IMR-90 (cell line): ENCODE results near the gene KDM4B. TPM values are rescaled to one million over a fixed set of nuclear protein-coding genes. Genes with fewer than 3 reads are reported as not detected.

ENCODE experiments used
- ATAC-seq: fragments of 200-7000 bp; cut with Tn5 transposase; 2 replicates; pipeline ENCODE4 v1.9.1; 2020; ENCODE audit warnings: low read depth, mild to moderate bottlenecking, moderate library complexity
- BruUV-seq: library from RNA; stranded (reverse); fragments of 400-500 nt; replicated peaks from 2 replicates; lab custom pipeline; 2021; lab: Mats Ljungman, UMichigan
- CTCF ChIA-PET: fragments of 300-600 bp; formaldehyde crosslinking; extraction: SDS; loops from one replicate; lab custom pipeline; 2021; ENCODE audit warnings: antibody characterized with exemption; lab: Yijun Ruan, JAX
- POLR2A ChIA-PET: fragments of 300-600 bp; sonication (Branson Sonifier 250); formaldehyde crosslinking; loops from one replicate; lab custom pipeline; 2022; ENCODE audit warnings: antibody characterized with exemption; ENCODE audit not compliant: unreplicated experiment; lab: Charles Lee
- DNase-seq: peaks from one replicate; pipeline ENCODE4 v3.0.0; 2013
- H2AFZ ChIP-seq: replicated peaks from 2 replicates; pipeline ENCODE3; 2013; ENCODE audit warnings: low read length, mild to moderate bottlenecking; ENCODE audit not compliant: poor library complexity
- H2AK5ac ChIP-seq: 2 replicates; pipeline ENCODE4 v1.6.1; 2013; ENCODE audit warnings: low read depth, low read length, inconsistent platforms
- H2AK9ac ChIP-seq: replicated peaks from 2 replicates; pipeline ENCODE3; 2013; ENCODE audit warnings: mild to moderate bottlenecking, low read depth, low read length, moderate library complexity; ENCODE audit not compliant: poor library complexity
- H2BK120ac ChIP-seq: 2 replicates; pipeline ENCODE4 v1.6.1; 2013; ENCODE audit warnings: low read depth, low read length, inconsistent platforms
- H2BK15ac ChIP-seq: 3 replicates; pipeline ENCODE4 v1.6.1; 2013; ENCODE audit warnings: low read depth, low read length, inconsistent platforms
- H2BK20ac ChIP-seq: 2 replicates; pipeline ENCODE4 v1.6.1; 2013; ENCODE audit warnings: low read depth, mild to moderate bottlenecking, inconsistent platforms, low read length, moderate library complexity
- H2BK5ac ChIP-seq: 2 replicates; pipeline ENCODE4 v1.6.1; 2013; ENCODE audit warnings: mild to moderate bottlenecking, low read depth, low read length, inconsistent platforms; ENCODE audit not compliant: poor library complexity, severe bottlenecking
- H3K14ac ChIP-seq: replicated peaks from 2 replicates; pipeline ENCODE4 v1.6.1; 2013; ENCODE audit warnings: low read depth, low read length, inconsistent platforms
- H3K18ac ChIP-seq: 2 replicates; pipeline ENCODE4 v1.6.1; 2013; ENCODE audit warnings: low read depth, low read length, control low read depth
- H3K23ac ChIP-seq: 2 replicates; pipeline ENCODE4 v1.6.1; 2013; ENCODE audit warnings: low read depth, low read length, inconsistent platforms
- H3K27ac ChIP-seq: 2 replicates; pipeline ENCODE4 v1.5.1; 2013; ENCODE audit warnings: mild to moderate bottlenecking, control low read depth, low read length; ENCODE audit not compliant: insufficient read depth
- H3K27me3 ChIP-seq: 2 replicates; pipeline ENCODE4 v1.6.1; 2013; ENCODE audit warnings: low read length; ENCODE audit not compliant: control insufficient read depth, insufficient read depth
- H3K36me3 ChIP-seq: 2 replicates; pipeline ENCODE4 v1.6.1; 2013; ENCODE audit warnings: low read length, mixed read lengths; ENCODE audit not compliant: control insufficient read depth, insufficient read depth
- H3K4ac ChIP-seq: 2 replicates; pipeline ENCODE4 v1.6.1; 2013; ENCODE audit warnings: low read depth, low read length, inconsistent platforms
- H3K4me1 ChIP-seq: 2 replicates; pipeline ENCODE4 v1.6.1; 2013; ENCODE audit warnings: low read length, mixed read lengths; ENCODE audit not compliant: control insufficient read depth, insufficient read depth
- H3K4me2 ChIP-seq: 2 replicates; pipeline ENCODE4 v1.6.1; 2013; ENCODE audit warnings: low read depth, mild to moderate bottlenecking, control low read depth, low read length, moderate library complexity
- H3K4me3 ChIP-seq: 2 replicates; pipeline ENCODE4 v1.5.1; 2013; ENCODE audit warnings: low read depth, mild to moderate bottlenecking, control low read depth, low read length, moderate library complexity; ENCODE audit not compliant: insufficient read depth
- H3K56ac ChIP-seq: 2 replicates; pipeline ENCODE4 v1.6.1; 2013; ENCODE audit warnings: low read length, inconsistent platforms; ENCODE audit not compliant: insufficient read depth; ENCODE audit errors: extremely low read depth
- H3K79me1 ChIP-seq, 2 experiments: 2 replicates each; pipeline ENCODE4 v1.6.1; 2013; ENCODE audit warnings: low read length in 2 of 2, inconsistent platforms in 1 of 2, low read depth in 1 of 2
- H3K9ac ChIP-seq: 2 replicates; pipeline ENCODE4 v1.6.1; 2013; ENCODE audit warnings: low read depth, low read length, control low read depth
- H3K9me1 ChIP-seq: 2 replicates; pipeline ENCODE4 v1.6.1; 2013; ENCODE audit warnings: low read length, inconsistent platforms; ENCODE audit not compliant: insufficient read depth
- H3K9me3 ChIP-seq: 2 replicates; pipeline ENCODE4 v1.6.1; 2013; ENCODE audit warnings: low read length; ENCODE audit not compliant: control insufficient read depth, insufficient read depth
- H4K20me1 ChIP-seq: 2 replicates; pipeline ENCODE4 v1.6.1; 2013; ENCODE audit warnings: low read length, inconsistent platforms; ENCODE audit not compliant: insufficient read depth
- H4K5ac ChIP-seq: 2 replicates; pipeline ENCODE4 v1.6.1; 2013; ENCODE audit warnings: mild to moderate bottlenecking, low read depth, low read length, control low read depth
- H4K8ac ChIP-seq, 2 experiments: 2 replicates each; pipeline ENCODE4 v1.6.1; 2013; ENCODE audit warnings: low read depth in 2 of 2, low read length in 2 of 2, control low read depth in 1 of 2, inconsistent platforms in 1 of 2
- H4K91ac ChIP-seq: 2 replicates; pipeline ENCODE4 v1.6.1; 2013; ENCODE audit warnings: low read depth, low read length, inconsistent platforms; ENCODE audit not compliant: insufficient read depth
- BHLHE40 ChIP-seq: fragments of 150-350 bp; IDR thresholded peaks from 2 replicates; pipeline ENCODE4 v1.6.1; 2016; ENCODE audit warnings: mild to moderate bottlenecking, low read depth, low read length
- CEBPB ChIP-seq: IDR thresholded peaks from 2 replicates; pipeline ENCODE4 v1.6.1; 2012; ENCODE audit warnings: low read depth, low read length, improper control_type of control experiment
- CHD1 ChIP-seq: IDR thresholded peaks from 2 replicates; pipeline ENCODE4 v1.6.1; 2012; ENCODE audit warnings: low read depth, low read length, improper control_type of control experiment
- CTCF ChIP-seq: conservative IDR thresholded peaks from 2 replicates; pipeline ENCODE4 v1.5.1; 2012; ENCODE audit warnings: mild to moderate bottlenecking, low read depth, low read length, improper control_type of control experiment
- ELK1 ChIP-seq: fragments of 150-350 bp; IDR thresholded peaks from 2 replicates; pipeline ENCODE4 v1.6.1; 2016; ENCODE audit warnings: low read depth, mild to moderate bottlenecking, low read length, moderate library complexity, borderline replicate concordance
- FOS ChIP-seq: fragments of 150-350 bp; IDR thresholded peaks from 2 replicates; pipeline ENCODE4 v1.6.1; 2016; ENCODE audit warnings: low read depth, low read length
- MAFK ChIP-seq: IDR thresholded peaks from 2 replicates; pipeline ENCODE4 v1.6.1; 2012; ENCODE audit warnings: low read depth, low read length, improper control_type of control experiment
- MAZ ChIP-seq: IDR thresholded peaks from 2 replicates; pipeline ENCODE4 v1.6.1; 2012; ENCODE audit warnings: low read depth, mild to moderate bottlenecking, low read length, improper control_type of control experiment, moderate library complexity, borderline replicate concordance
- MXI1 ChIP-seq: IDR thresholded peaks from 2 replicates; pipeline ENCODE4 v1.6.1; 2012; ENCODE audit warnings: low read depth, mild to moderate bottlenecking, low read length, moderate library complexity, borderline replicate concordance
- NFE2L2 ChIP-seq: fragments of 150-350 bp; IDR thresholded peaks from 2 replicates; pipeline ENCODE4 v1.6.1; 2016; ENCODE audit warnings: low read depth, mild to moderate bottlenecking, low read length
- POLR2A ChIP-seq: IDR thresholded peaks from 2 replicates; pipeline ENCODE4 v1.6.1; 2012; ENCODE audit warnings: mild to moderate bottlenecking, low read depth, low read length
- RAD21 ChIP-seq: IDR thresholded peaks from 2 replicates; pipeline ENCODE4 v1.6.1; 2012; ENCODE audit warnings: low read length, improper control_type of control experiment
- RCOR1 ChIP-seq: IDR thresholded peaks from 2 replicates; pipeline ENCODE4 v1.6.1; 2012; ENCODE audit warnings: mild to moderate bottlenecking, low read length, improper control_type of control experiment; ENCODE audit not compliant: insufficient replicate concordance
- RFX5 ChIP-seq: IDR thresholded peaks from 2 replicates; pipeline ENCODE4 v1.8.0; 2012; ENCODE audit warnings: low read depth, mild to moderate bottlenecking, low read length, moderate library complexity
- SMC3 ChIP-seq: fragments of 150-350 bp; IDR thresholded peaks from 2 replicates; pipeline ENCODE4 v1.6.1; 2016; ENCODE audit warnings: low read depth, mild to moderate bottlenecking, antibody characterized with exemption, low read length, moderate library complexity
- USF2 ChIP-seq: fragments of 150-350 bp; IDR thresholded peaks from 2 replicates; pipeline ENCODE4 v1.6.1; 2017; ENCODE audit warnings: mild to moderate bottlenecking, antibody characterized with exemption, low read length, low read depth
- WGBS, 2 experiments: methylation state at CpG; one replicate each; pipeline versions ENCODE4 v1.1.5 to v1.1.7; 2013; ENCODE audit warnings: missing lambda C conversion rate in 2 of 2; ENCODE audit not compliant: insufficient read length in 1 of 2; ENCODE audit errors: extremely low coverage in 2 of 2; 5-methylcytosine and 5-hydroxymethylcytosine counted together
- dilution Hi-C: fragments of 300-500 bp; cut with HindIII; formaldehyde crosslinking; loops from one replicate; pipeline ENCODE4 v1.14.3; 2018; ENCODE audit warnings: low sequenced_read_pairs; ENCODE audit not compliant: unreplicated experiment
- in situ Hi-C: fragments of 300-500 bp; cut with MboI; formaldehyde crosslinking; loops from 3 replicates; pipeline ENCODE4 v1.14.3; 2019; ENCODE audit warnings: low sequenced_read_pairs, inconsistent platforms, mixed read lengths
- intact Hi-C: fragments of 100-400 bp; cut with micrococcal nuclease; formaldehyde crosslinking; loops from 2 replicates; pipeline ENCODE4 v1.10.0; 2022
- polyA plus RNA-seq, 3 experiments: library from polyadenylated mRNA; depleted of rRNA; stranded (reverse); fragments of >200 nt; gene quantifications; 2 replicates each; pipeline ENCODE4 v1.2.3, GENCODE V29; 2012; ENCODE audit warnings: low replicate concordance in 1 of 3
- total RNA-seq: library from RNA; depleted of rRNA; stranded (reverse); fragments of >200 nt; gene quantifications from 2 replicates; pipeline ENCODE4 v1.2.3, GENCODE V29; 2012

KDM4B gene
- total and polyA plus RNA-seq, 2 of the 4 experiments (the other 2 are of a cell fraction), result 5.0 to 17.9 TPM

GRCh38 chr19:5042556-5042955 is 73.6 kb downstream of the KDM4B start:
- no peak overlapping the region for H2BK15ac ChIP-seq
- no peak overlapping the region for H3K4me2 ChIP-seq
- no peak overlapping the region for H3K9ac ChIP-seq
- no peak overlapping the region for H3K56ac ChIP-seq
- H3K9me1 ChIP-seq, result no peaks in the 10 kb centered on the region
- WGBS, 2 experiments, result 90% methylated on average over 2 of the region's 18 CpGs; no CpG with 5 or more reads in 1 of the 2 experiments
- H3K14ac ChIP-seq, result no peak overlapping the region
- no peak overlapping the region for H2BK120ac ChIP-seq
- in situ Hi-C loops (no loop called here), intact Hi-C loops (no loop called here), dilution Hi-C loops (no loop called here)
- POLR2A ChIA-PET, result no interaction called here
- no peaks in the 10 kb centered on the region for H3K9me3 ChIP-seq
- H3K27me3 ChIP-seq, result no peaks in the 10 kb centered on the region
- H3K4ac ChIP-seq, result no peak overlapping the region
- no peak overlapping the region for H4K8ac ChIP-seq
- peaks cover 48% of the 10 kb centered on the region for H3K36me3 ChIP-seq
- no peak overlapping the region for H3K18ac ChIP-seq
- H3K4me3 ChIP-seq, result no peak overlapping the region
- CTCF ChIA-PET, result interaction anchor here (0.5 to 0.9 kb wide), 3 partner anchors 12 to 416 kb away, joined by 3 read pairs; no protein-coding TSS in a partner anchor
- peaks cover 12% of the 10 kb centered on the region for H3K4me1 ChIP-seq
- no peak overlapping the region for H2AK9ac ChIP-seq
- H3K23ac ChIP-seq, result no peak overlapping the region
- H2AFZ ChIP-seq, result no peak overlapping the region
- H2BK5ac ChIP-seq, result no peak overlapping the region
- H3K27ac ChIP-seq, result no peak overlapping the region
- H4K20me1 ChIP-seq, result peaks cover 59% of the 10 kb centered on the region
- BruUV-seq, result no TSS peak
- H3K79me1 ChIP-seq, result peaks cover 10 to 65% of the 10 kb centered on the region in 2 experiments
- no peak for ATAC-seq
- TF ChIP-seq RFX5 (no peak), POLR2A (no peak), NFE2L2 (no peak), MAZ (no peak), CEBPB (no peak), USF2 (no peak), ELK1 (no peak), BHLHE40 (no peak), MXI1 (no peak), RAD21 (no peak), MAFK (no peak), CTCF (no peak), RCOR1 (no peak), FOS (no peak), CHD1 (no peak), SMC3 (no peak)
- H2AK5ac ChIP-seq, result no peak overlapping the region
- no peak overlapping the region for H4K91ac ChIP-seq
- DNase-seq, result no peak
- no peak overlapping the region for H2BK20ac ChIP-seq
- H4K5ac ChIP-seq, result no peak overlapping the region
